Gastroesophageal sphincter (tissue), 4 donors: ENCODE results near the gene TBC1D22B. TPM values are rescaled to one million over a fixed set of nuclear protein-coding genes. Genes with fewer than 3 reads are reported as not detected.

Experiments used
- ATAC-seq: fragments of 150-250 bp; one replicate; pipeline ENCODE4 v1.9.1; 2016; ENCODE audit warnings: mild to moderate bottlenecking, moderate library complexity
- H3K27ac ChIP-seq, 4 donors: fragments of 200-600 bp; sonication (generic) in 3 of 4; 1 replicate in 3 of 4; 2 replicates in 1 of 4; pipeline ENCODE4 v1.5.1; 2016 to 2019
- H3K27me3 ChIP-seq: fragments of 200-600 bp; sonication (generic); one replicate; pipeline ENCODE4 v1.5.1; 2019
- H3K36me3 ChIP-seq, 2 donors: fragments of 200-600 bp; sonication (generic); one replicate each; pipeline ENCODE4 v1.5.1; 2019; ENCODE audit warnings: control low read depth in 1 of 2
- H3K4me1 ChIP-seq, 3 donors: fragments of 200-600 bp; sonication (generic); 1 replicate in 2 of 3; 2 replicates in 1 of 3; pipeline ENCODE4 v1.5.1; 2016 to 2019; ENCODE audit warnings: control low read depth in 2 of 3
- H3K4me3 ChIP-seq, 2 donors: fragments of 200-600 bp; sonication (generic); one replicate each; pipeline ENCODE4 v1.5.1; 2019; ENCODE audit warnings: mild to moderate bottlenecking in 1 of 2, moderate library complexity in 1 of 2
- H3K9me3 ChIP-seq, 3 donors: fragments of 200-600 bp; sonication (generic); one replicate each; pipeline ENCODE4 v1.5.1; 2017 to 2019; ENCODE audit warnings: control low read depth in 2 of 3
- EP300 ChIP-seq: sonication (generic); formaldehyde crosslinking; IDR thresholded peaks from one replicate; pipeline ENCODE4 v1.6.1; 2017; ENCODE audit warnings: antibody characterized with exemption, mild to moderate bottlenecking
- POLR2A ChIP-seq, 2 donors: fragments of 450-650 bp; IDR thresholded peaks; one replicate each; pipeline ENCODE4 v1.6.1; 2017; ENCODE audit warnings: antibody characterized with exemption in 2 of 2, mild to moderate bottlenecking in 2 of 2, moderate library complexity in 1 of 2
- POLR2AphosphoS5 ChIP-seq: sonication (generic); formaldehyde crosslinking; IDR thresholded peaks from one replicate; pipeline ENCODE4 v1.6.1; 2017; ENCODE audit warnings: antibody characterized with exemption
- WGBS, 2 donors: methylation state at CpG; one replicate each; pipeline ENCODE4 v1.1.5; 2018; ENCODE audit warnings: low coverage in 1 of 2; 5-methylcytosine and 5-hydroxymethylcytosine counted together
- total RNA-seq, 4 donors: library from RNA; depleted of rRNA; stranded (reverse); fragments of >200 nt; gene quantifications; one replicate each; pipeline ENCODE4 v1.1.0, GENCODE V29; 2016
- TF ChIP-seq, protein P1 (sequence below), 4 experiments: fragments of 200-600 bp in 2 of 4; fragments of 450-650 bp in 2 of 4; sonication (generic) in 1 of 4; IDR thresholded peaks; one replicate each; pipeline ENCODE4 v1.5.1; 2017 to 2019; ENCODE audit warnings: antibody characterized with exemption in 4 of 4, mild to moderate bottlenecking in 2 of 4, moderate library complexity in 2 of 4

The TBC1D22B gene
- total RNA-seq, 4 donors from 2014 or later, result 5.0 to 9.2 (median 8.3) TPM

DNA sequence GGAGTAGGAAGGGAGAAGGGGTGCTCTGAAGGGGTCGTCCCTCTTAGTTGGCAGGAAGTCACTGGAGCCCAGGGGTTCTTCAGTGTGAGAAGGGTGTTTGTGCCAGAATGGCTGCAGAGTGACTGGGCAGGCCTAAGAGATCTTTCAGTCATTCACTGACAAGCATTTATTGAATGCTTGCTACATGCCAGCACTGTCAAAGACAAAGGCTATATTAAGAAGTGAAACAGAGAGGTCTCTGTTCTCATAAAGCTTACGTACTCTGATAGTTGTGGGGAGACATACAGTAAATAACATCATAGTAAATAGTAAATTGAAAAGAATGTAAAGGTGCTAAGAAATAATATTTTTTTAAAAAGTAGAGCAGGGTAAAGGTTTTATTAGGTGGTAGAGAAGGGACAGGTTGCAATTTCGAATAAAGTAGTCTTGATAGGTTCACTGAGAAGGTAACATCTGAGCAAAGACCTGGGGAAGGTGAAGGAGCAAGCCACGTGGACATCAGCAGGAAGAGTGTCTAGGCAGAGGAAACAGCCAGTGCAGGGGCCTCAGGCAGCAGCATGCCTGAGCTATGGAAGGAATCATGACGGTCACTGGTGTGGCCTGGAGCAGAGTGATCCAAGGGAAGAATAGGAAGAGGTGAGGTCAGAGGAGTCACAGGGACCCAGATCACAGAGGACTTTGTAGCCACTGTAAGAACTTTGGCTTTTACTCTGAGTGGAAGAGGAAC is 59.9 kb downstream of the TBC1D22B start:
- TF ChIP-seq POLR2AphosphoS5 (no peak), POLR2A (IDR thresholded peaks at IDR 0.05) (no peak), EP300 (no peak)
- TF ChIP-seq, protein P1, sequence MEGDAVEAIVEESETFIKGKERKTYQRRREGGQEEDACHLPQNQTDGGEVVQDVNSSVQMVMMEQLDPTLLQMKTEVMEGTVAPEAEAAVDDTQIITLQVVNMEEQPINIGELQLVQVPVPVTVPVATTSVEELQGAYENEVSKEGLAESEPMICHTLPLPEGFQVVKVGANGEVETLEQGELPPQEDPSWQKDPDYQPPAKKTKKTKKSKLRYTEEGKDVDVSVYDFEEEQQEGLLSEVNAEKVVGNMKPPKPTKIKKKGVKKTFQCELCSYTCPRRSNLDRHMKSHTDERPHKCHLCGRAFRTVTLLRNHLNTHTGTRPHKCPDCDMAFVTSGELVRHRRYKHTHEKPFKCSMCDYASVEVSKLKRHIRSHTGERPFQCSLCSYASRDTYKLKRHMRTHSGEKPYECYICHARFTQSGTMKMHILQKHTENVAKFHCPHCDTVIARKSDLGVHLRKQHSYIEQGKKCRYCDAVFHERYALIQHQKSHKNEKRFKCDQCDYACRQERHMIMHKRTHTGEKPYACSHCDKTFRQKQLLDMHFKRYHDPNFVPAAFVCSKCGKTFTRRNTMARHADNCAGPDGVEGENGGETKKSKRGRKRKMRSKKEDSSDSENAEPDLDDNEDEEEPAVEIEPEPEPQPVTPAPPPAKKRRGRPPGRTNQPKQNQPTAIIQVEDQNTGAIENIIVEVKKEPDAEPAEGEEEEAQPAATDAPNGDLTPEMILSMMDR (IDR thresholded peaks at IDR 0.05), result no peak
- H3K4me3 ChIP-seq, result no peak overlapping the region
- 87% methylated on average over 3 to 5 of the region's 5 CpGs for WGBS, 2 donors
- no peaks in the 10 kb centered on the region for H3K9me3 ChIP-seq
- H3K36me3 ChIP-seq, result peaks cover 0 to 100% of the 10 kb centered on the region in 2 donors
- no peaks in the 10 kb centered on the region for H3K4me1 ChIP-seq
- no peaks in the 10 kb centered on the region for H3K27me3 ChIP-seq
- no peak for ATAC-seq
- H3K27ac ChIP-seq, result no peak overlapping the region

GRCh38 chr6:37319156-37319555 is 61.6 kb downstream of the TBC1D22B start:
- peaks cover 0 to 90% of the 10 kb centered on the region in 2 donors for H3K36me3 ChIP-seq
- ATAC-seq, result no peak

GRCh38 chr6:37319856-37320480 is 62.4 kb downstream of the TBC1D22B start:
- H3K27ac ChIP-seq, result no peak overlapping the region

More at GRCh38 chr6:37319156-37319555, 61.6 kb downstream of the TBC1D22B start:
- no peaks in the 10 kb centered on the region for H3K9me3 ChIP-seq
- H3K27me3 ChIP-seq, result no peaks in the 10 kb centered on the region
- 67 to 84% methylated on average over 3 of the region's 3 CpGs for WGBS, 2 donors
- H3K27ac ChIP-seq, result no peak overlapping the region
- H3K4me1 ChIP-seq, result peaks cover 0 to 12% (median 2%) of the 10 kb centered on the region in 3 donors
- no peak overlapping the region for H3K4me3 ChIP-seq
- TF ChIP-seq, protein P1 (IDR thresholded peaks at IDR 0.05), result no peak
- no peak for TF ChIP-seq EP300
- no peak for TF ChIP-seq POLR2A (IDR thresholded peaks at IDR 0.05)
- no peak for TF ChIP-seq POLR2AphosphoS5

GRCh38 chr6:37320646-37321045 is 63.1 kb downstream of the TBC1D22B start:
- whole genome bisulfite sequencing, 2 donors, result 87 to 88% methylated on average over 1 to 5 of the region's 8 CpGs
- H3K4me1 ChIP-seq, result peaks cover 0 to 23% (median 2%) of the 10 kb centered on the region in 3 donors
- ATAC-seq, result no peak
- TF ChIP-seq POLR2A (IDR thresholded peaks at IDR 0.05) (no peak), POLR2AphosphoS5 (no peak), EP300 (no peak)
- TF ChIP-seq, protein P1 (IDR thresholded peaks at IDR 0.05), result no peak
- H3K4me3 ChIP-seq, result no peak overlapping the region
- no peaks in the 10 kb centered on the region for H3K27me3 ChIP-seq
- no peak overlapping the region for H3K27ac ChIP-seq
- H3K9me3 ChIP-seq, result no peaks in the 10 kb centered on the region
- peaks cover 0 to 75% of the 10 kb centered on the region in 2 donors for H3K36me3 ChIP-seq

More at GRCh38 chr6:37319856-37320480, 62.4 kb downstream of the TBC1D22B start:
- H3K4me1 ChIP-seq, result peaks cover 0 to 20% (median 2%) of the 10 kb centered on the region in 3 donors
- peaks cover 0 to 82% of the 10 kb centered on the region in 2 donors for H3K36me3 ChIP-seq
- no peaks in the 10 kb centered on the region for H3K9me3 ChIP-seq
- no peaks in the 10 kb centered on the region for H3K27me3 ChIP-seq
- 80% methylated on average over 4 of the region's 4 CpGs for whole genome bisulfite sequencing, 2 donors
- ATAC-seq, result no peak
- TF ChIP-seq, protein P1 (IDR thresholded peaks at IDR 0.05), result no peak
- TF ChIP-seq POLR2AphosphoS5, result no peak
- TF ChIP-seq EP300, result no peak
- TF ChIP-seq POLR2A (IDR thresholded peaks at IDR 0.05), result no peak
- no peak overlapping the region for H3K4me3 ChIP-seq

- H3K9me3 ChIP-seq, result no peaks in the 10 kb centered on the region
- H3K4me3 ChIP-seq, result no peak overlapping the region
- no peak for ATAC-seq
- no peaks in the 10 kb centered on the region for H3K27me3 ChIP-seq
- H3K27ac ChIP-seq, result no peak overlapping the region
- H3K4me1 ChIP-seq, result peaks cover 0 to 26% (median 2%) of the 10 kb centered on the region in 3 donors
- H3K36me3 ChIP-seq, result peaks cover 0 to 71% of the 10 kb centered on the region in 2 donors
- TF ChIP-seq, protein P1 (IDR thresholded peaks at IDR 0.05), result no peak
- TF ChIP-seq EP300, result no peak
- TF ChIP-seq POLR2A (IDR thresholded peaks at IDR 0.05), result no peak
- TF ChIP-seq POLR2AphosphoS5, result no peak
These were observed 63.5 kb downstream of the TBC1D22B start for GRCh38 chr6:37321101-37321500.
